ENCODE measurements around the gene CRYGC. TPM values are rescaled to one million over a fixed set of nuclear protein-coding genes. Genes with fewer than 3 reads are reported as not detected.

Gene CRYGC
- total and polyA plus RNA-seq, 2 of the 8 experiments (the other 6 are each of a cell fraction or from before 2014, with no cell fraction given): not detected

DNA sequence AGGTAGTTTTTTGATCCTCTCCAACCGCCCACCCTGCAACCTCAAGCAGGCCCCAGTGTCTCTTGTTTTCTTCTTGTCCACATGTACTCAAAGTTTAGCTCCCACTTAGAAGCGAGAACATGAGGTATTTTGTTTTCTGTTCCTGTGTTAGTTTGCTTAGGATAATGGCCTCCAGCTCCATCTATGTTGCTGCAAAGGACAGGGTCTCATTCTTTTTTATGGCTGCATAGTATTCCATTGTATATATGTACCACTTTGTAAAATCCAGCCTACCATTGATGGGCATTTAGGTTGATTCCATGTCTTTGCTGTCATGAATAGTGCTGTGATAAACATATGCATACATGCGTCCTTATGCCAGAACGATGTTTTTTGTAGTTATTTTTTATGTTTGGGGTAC is 2.5 kb downstream of the CRYGC start:
- no peak overlapping the region for H2AK5ac ChIP-seq (ENCODE audit: low read depth, low read length)
- no peaks in the 10 kb centered on the region for H3K27me3 ChIP-seq (replicated peaks in 1 of 4; ENCODE audit: control insufficient read depth in 3 of 4, extremely low read depth in 1 of 4, insufficient read depth in 3 of 4, low read length in 3 of 4)
- no peak overlapping the region for H4K5ac ChIP-seq (ENCODE audit: insufficient read length, low read depth, low read length)
- H3K9me3 ChIP-seq (ENCODE audit: insufficient read depth in 2 of 2, low read depth in 1 of 2, low read length in 1 of 2): no peaks in the 10 kb centered on the region
- no peak overlapping the region for H4K91ac ChIP-seq (replicated peaks; ENCODE audit: insufficient read length, low read length)
- H2BK120ac ChIP-seq (replicated peaks; ENCODE audit: low read depth, low read length): no peak overlapping the region
- H2BK12ac ChIP-seq (ENCODE audit: low read depth, low read length): no peak overlapping the region
- no peak for DNase-seq (ENCODE audit: low read depth in 1 of 2, low spot score in 2 of 2)
- no peak overlapping the region for H3K23ac ChIP-seq (ENCODE audit: insufficient read length)
- TF ChIP-seq SP1 (IDR thresholded peaks at IDR 0.05; ENCODE audit: low read depth, low read length) (no peak), SIX5 (IDR thresholded peaks at IDR 0.05; ENCODE audit: low read depth, low read length) (no peak), FOSL1 (IDR thresholded peaks at IDR 0.05; ENCODE audit: insufficient read depth, low read depth, low read length) (no peak), SP2 (IDR thresholded peaks at IDR 0.05; ENCODE audit: low read length) (no peak), GTF2F1 (IDR thresholded peaks at IDR 0.05; ENCODE audit: borderline replicate concordance, low read depth, low read length) (no peak), JUND (IDR thresholded peaks at IDR 0.05; ENCODE audit: low read length) (no peak), EP300 (IDR thresholded peaks at IDR 0.05; ENCODE audit: borderline replicate concordance in 1 of 2, low read depth in 2 of 2, low read length in 2 of 2) (no peak), POU5F1 (IDR thresholded peaks at IDR 0.05; ENCODE audit: low read depth, low read length) (no peak), KDM4A (IDR thresholded peaks at IDR 0.05; ENCODE audit: low read depth, low read length, severe bottlenecking) (no peak), RBBP5 (IDR thresholded peaks at IDR 0.05; ENCODE audit: borderline replicate concordance, low read depth, low read length) (no peak), CTBP2 (IDR thresholded peaks at IDR 0.05; ENCODE audit: borderline replicate concordance, insufficient read depth, insufficient read length, low read length) (no peak), RXRA (IDR thresholded peaks at IDR 0.05; ENCODE audit: insufficient read depth, low read depth, low read length) (no peak), RAD21 (IDR thresholded peaks at IDR 0.05 in 1 of 2, conservative IDR thresholded peaks at IDR 0.05 in 1 of 2; ENCODE audit: low read depth in 2 of 2, low read length in 2 of 2) (no peak)
- H3K4me1 ChIP-seq (replicated peaks in 1 of 4; ENCODE audit: control insufficient read depth in 3 of 4, insufficient read depth in 4 of 4, low read length in 3 of 4): no peaks in the 10 kb centered on the region
- 91% methylated on average over 4 of the region's 4 CpGs; no CpG with 5 or more reads in 1 of the 2 experiments for WGBS, 2 experiments (ENCODE audit: extremely low coverage in 1 of 2, insufficient coverage in 1 of 2, insufficient read length in 1 of 2, insufficient replicate concordance in 2 of 2, low coverage in 1 of 2, low lambda C conversion rate in 2 of 2, missing lambda C conversion rate in 1 of 2)
- no peak overlapping the region for H3K18ac ChIP-seq (ENCODE audit: extremely low read depth, low read length)
- H3K56ac ChIP-seq (replicated peaks; ENCODE audit: insufficient read length, low read depth, low read length): no peak overlapping the region
- ChIA-PET CTCF (ENCODE audit: partially characterized antibody) (interaction anchor here (0.7 to 1.4 kb wide), 5 partner anchors 8 to 25 kb away, joined by 3 to 5 read pairs (median 3); no protein-coding TSS in a partner anchor), POLR2A (ENCODE audit: partially characterized antibody) (no interaction called here)
- H3K9ac ChIP-seq (replicated peaks in 1 of 4; ENCODE audit: extremely low read depth in 1 of 4, low read depth in 3 of 4, low read length in 3 of 4): no peak overlapping the region
- H3K4ac ChIP-seq (replicated peaks; ENCODE audit: insufficient read length, low read depth, low read length): no peak overlapping the region
- H4K20me1 ChIP-seq (replicated peaks in 1 of 2; ENCODE audit: control insufficient read depth in 1 of 2, insufficient read depth in 2 of 2, low read length in 2 of 2): no peaks in the 10 kb centered on the region
- H3K14ac ChIP-seq (ENCODE audit: insufficient read length): no peak overlapping the region
- FAIRE-seq: no peak
- H2AFZ ChIP-seq (ENCODE audit: low read length): no peak overlapping the region
- H3K79me2 ChIP-seq (ENCODE audit: control insufficient read depth in 1 of 2, insufficient read depth in 2 of 2, low read length in 2 of 2): no peaks in the 10 kb centered on the region
- H3K79me1 ChIP-seq (ENCODE audit: low read depth, low read length): no peaks in the 10 kb centered on the region
- no peak overlapping the region for H4K8ac ChIP-seq (ENCODE audit: extremely low read depth, insufficient read depth, low read length)
- H2BK15ac ChIP-seq (ENCODE audit: low read length): no peak overlapping the region
- H3K27ac ChIP-seq (ENCODE audit: low read depth, low read length): no peak overlapping the region
- no peak overlapping the region for H3K4me2 ChIP-seq (ENCODE audit: insufficient read depth in 1 of 2, low read depth in 2 of 2, low read length in 2 of 2)
- no peak overlapping the region for H2BK5ac ChIP-seq (ENCODE audit: low read depth, low read length)
- no peaks in the 10 kb centered on the region for H3K36me3 ChIP-seq (ENCODE audit: control insufficient read depth in 2 of 4, insufficient read depth in 4 of 4, low read length in 3 of 4)
- no peak overlapping the region for H3K4me3 ChIP-seq (ENCODE audit: extremely low read depth in 1 of 4, insufficient read depth in 2 of 4, low read depth in 3 of 4, low read length in 4 of 4)
- no peak overlapping the region for H2BK20ac ChIP-seq (ENCODE audit: low read length)
- no peaks in the 10 kb centered on the region for H3K23me2 ChIP-seq (ENCODE audit: low read depth, low read length)

All from H1 (cell line).